HEK293 (cell line): ENCODE data around the gene PPM1N.
A peak's percentile ranks its signal among the peaks of the same experiment; 100 is the strongest.

Experiments
- CTCF ChIA-PET: fragments of 350-600 bp; formaldehyde crosslinking; extraction: SDS; loops from one replicate; lab custom pipeline; 2021; ENCODE audit warnings: antibody characterized with exemption; lab: Yijun Ruan, JAX
- POLR2A ChIA-PET: fragments of 300-600 bp; formaldehyde crosslinking; extraction: SDS; loops from one replicate; lab custom pipeline; 2020; ENCODE audit warnings: antibody characterized with exemption, inconsistent platforms; lab: Yijun Ruan, JAX
- H3K27ac ChIP-seq: fragments of 200-500 bp; sonication (Bioruptor generic); 2 replicates; pipeline ENCODE4 v1.5.1; 2014; ENCODE audit warnings: low read depth, low read length, control low read depth, inconsistent platforms; ENCODE audit errors: extremely low read depth
- H3K36me3 ChIP-seq, 2 experiments: fragments of 200-500 bp in 1 of 2; sonication (Bioruptor generic) in 1 of 2; 1 replicate in 1 of 2; 2 replicates in 1 of 2; pipeline ENCODE4 v1.5.1; 2014 to 2017; ENCODE audit warnings: inconsistent platforms in 2 of 2, low read length in 2 of 2; ENCODE audit not compliant: control insufficient read depth in 2 of 2, insufficient read depth in 1 of 2
- H3K4me1 ChIP-seq: fragments of 200-500 bp; sonication (Bioruptor generic); 2 replicates; pipeline ENCODE4 v1.5.1; 2014; ENCODE audit warnings: mild to moderate bottlenecking, low read length, inconsistent platforms; ENCODE audit not compliant: control insufficient read depth, insufficient read depth
- H3K4me3 ChIP-seq: 2 replicates; pipeline ENCODE4 v1.5.1; 2011; ENCODE audit warnings: low read depth, mild to moderate bottlenecking, control low read depth, low read length, moderate library complexity
- H3K9me3 ChIP-seq: fragments of 200-500 bp; sonication (Bioruptor generic); 2 replicates; pipeline ENCODE4 v1.5.1; 2014; ENCODE audit warnings: low read depth, low read length, inconsistent platforms; ENCODE audit not compliant: control insufficient read depth, insufficient read depth
- EGR2 ChIP-seq: fragments of 450-650 bp; formaldehyde crosslinking; IDR thresholded peaks from 2 replicates; pipeline ENCODE4 v1.5.1; 2016; ENCODE audit warnings: low read depth, missing biosample characterization, missing genetic modification characterization
- KLF17 ChIP-seq: fragments of 450-650 bp; formaldehyde crosslinking; IDR thresholded peaks from 2 replicates; pipeline ENCODE4 v1.5.1; 2016; ENCODE audit warnings: missing biosample characterization, missing genetic modification characterization
- ZBTB48 ChIP-seq: fragments of 450-650 bp; formaldehyde crosslinking; IDR thresholded peaks from 2 replicates; pipeline ENCODE4 v1.5.1; 2016; ENCODE audit warnings: missing biosample characterization, missing genetic modification characterization
- ZFHX2 ChIP-seq: fragments of 450-650 bp; formaldehyde crosslinking; conservative IDR thresholded peaks from 2 replicates; pipeline ENCODE4 v1.5.1; 2016; ENCODE audit warnings: missing biosample characterization, missing genetic modification characterization
- ZNF133 ChIP-seq: fragments of 450-650 bp; formaldehyde crosslinking; IDR thresholded peaks from 2 replicates; pipeline ENCODE4 v1.5.1; 2016; ENCODE audit warnings: missing biosample characterization, missing genetic modification characterization
- ZNF157 ChIP-seq: fragments of 450-650 bp; formaldehyde crosslinking; IDR thresholded peaks from 2 replicates; pipeline ENCODE4 v1.5.1; 2016; ENCODE audit warnings: missing biosample characterization, missing genetic modification characterization
- ZNF394 ChIP-seq: fragments of 450-650 bp; formaldehyde crosslinking; IDR thresholded peaks from 2 replicates; pipeline ENCODE4 v1.5.1; 2016; ENCODE audit warnings: missing biosample characterization, missing genetic modification characterization, mild to moderate bottlenecking, moderate library complexity, borderline replicate concordance
- ZNF585B ChIP-seq: fragments of 450-650 bp; formaldehyde crosslinking; IDR thresholded peaks from 2 replicates; pipeline ENCODE4 v1.5.1; 2016; ENCODE audit warnings: missing biosample characterization, missing genetic modification characterization
- ZNF621 ChIP-seq: fragments of 450-650 bp; formaldehyde crosslinking; IDR thresholded peaks from 2 replicates; pipeline ENCODE4 v1.5.1; 2017; ENCODE audit warnings: missing biosample characterization, missing genetic modification characterization
- ZNF692 ChIP-seq: fragments of 450-650 bp; formaldehyde crosslinking; IDR thresholded peaks from 2 replicates; pipeline ENCODE4 v1.5.1; 2016; ENCODE audit warnings: missing biosample characterization, missing genetic modification characterization
- ZNF76 ChIP-seq: fragments of 450-650 bp; formaldehyde crosslinking; IDR thresholded peaks from 2 replicates; pipeline ENCODE4; 2016; ENCODE audit warnings: low read depth, missing biosample characterization, missing genetic modification characterization, borderline replicate concordance
- ZNF768 ChIP-seq: fragments of 450-650 bp; formaldehyde crosslinking; IDR thresholded peaks from 2 replicates; pipeline ENCODE4 v1.5.1; 2018; ENCODE audit warnings: missing biosample characterization, mild to moderate bottlenecking, missing genetic modification characterization
- TF ChIP-seq, protein P1 (sequence below): fragments of 450-650 bp; formaldehyde crosslinking; IDR thresholded peaks from 2 replicates; pipeline ENCODE4 v1.5.1; 2016; ENCODE audit warnings: missing biosample characterization, missing genetic modification characterization
- TF ChIP-seq, protein P2 (sequence below): fragments of 450-650 bp; formaldehyde crosslinking; IDR thresholded peaks from 2 replicates; pipeline ENCODE4 v1.5.1; 2016; ENCODE audit warnings: missing biosample characterization, missing genetic modification characterization

PPM1N gene

GRCh38 chr19:45472563-45473366, 25.5 kb upstream of the PPM1N start:
- Histone ChIP-seq H3K36me3 (no peaks in the 10 kb centered on the region), H3K27ac (no peak overlapping the region), H3K4me3 (no peak overlapping the region), H3K4me1 (peaks cover 5% of the 10 kb centered on the region; the same call in 1 of the 2 replicates)
- peak; percentile 71 for TF ChIP-seq ZFHX2 (tag by site-specific recombination)
- TF ChIP-seq ZNF585B (tag by site-specific recombination) = no peak
- TF ChIP-seq, protein P1, sequence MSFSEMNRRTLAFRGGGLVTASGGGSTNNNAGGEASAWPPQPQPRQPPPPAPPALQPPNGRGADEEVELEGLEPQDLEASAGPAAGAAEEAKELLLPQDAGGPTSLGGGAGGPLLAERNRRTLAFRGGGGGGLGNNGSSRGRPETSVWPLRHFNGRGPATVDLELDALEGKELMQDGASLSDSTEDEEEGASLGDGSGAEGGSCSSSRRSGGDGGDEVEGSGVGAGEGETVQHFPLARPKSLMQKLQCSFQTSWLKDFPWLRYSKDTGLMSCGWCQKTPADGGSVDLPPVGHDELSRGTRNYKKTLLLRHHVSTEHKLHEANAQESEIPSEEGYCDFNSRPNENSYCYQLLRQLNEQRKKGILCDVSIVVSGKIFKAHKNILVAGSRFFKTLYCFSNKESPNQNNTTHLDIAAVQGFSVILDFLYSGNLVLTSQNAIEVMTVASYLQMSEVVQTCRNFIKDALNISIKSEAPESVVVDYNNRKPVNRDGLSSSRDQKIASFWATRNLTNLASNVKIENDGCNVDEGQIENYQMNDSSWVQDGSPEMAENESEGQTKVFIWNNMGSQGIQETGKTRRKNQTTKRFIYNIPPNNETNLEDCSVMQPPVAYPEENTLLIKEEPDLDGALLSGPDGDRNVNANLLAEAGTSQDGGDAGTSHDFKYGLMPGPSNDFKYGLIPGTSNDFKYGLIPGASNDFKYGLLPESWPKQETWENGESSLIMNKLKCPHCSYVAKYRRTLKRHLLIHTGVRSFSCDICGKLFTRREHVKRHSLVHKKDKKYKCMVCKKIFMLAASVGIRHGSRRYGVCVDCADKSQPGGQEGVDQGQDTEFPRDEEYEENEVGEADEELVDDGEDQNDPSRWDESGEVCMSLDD (tag by site-specific recombination) = no peak
- no peak for TF ChIP-seq ZBTB48 (tag by site-specific recombination)
- TF ChIP-seq ZNF768 (tag by site-specific recombination) = no peak
- peak; percentile 60 for TF ChIP-seq EGR2 (tag by site-specific recombination)
- no peak for TF ChIP-seq ZNF692 (tag by site-specific recombination)
- TF ChIP-seq, protein P2, sequence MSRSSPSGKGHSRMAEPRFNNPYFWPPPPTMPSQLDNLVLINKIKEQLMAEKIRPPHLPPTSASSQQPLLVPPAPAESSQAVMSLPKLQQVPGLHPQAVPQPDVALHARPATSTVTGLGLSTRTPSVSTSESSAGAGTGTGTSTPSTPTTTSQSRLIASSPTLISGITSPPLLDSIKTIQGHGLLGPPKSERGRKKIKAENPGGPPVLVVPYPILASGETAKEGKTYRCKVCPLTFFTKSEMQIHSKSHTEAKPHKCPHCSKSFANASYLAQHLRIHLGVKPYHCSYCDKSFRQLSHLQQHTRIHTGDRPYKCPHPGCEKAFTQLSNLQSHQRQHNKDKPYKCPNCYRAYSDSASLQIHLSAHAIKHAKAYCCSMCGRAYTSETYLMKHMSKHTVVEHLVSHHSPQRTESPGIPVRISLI (tag by site-specific recombination) = no peak
- TF ChIP-seq, all 188 proteins: peak for 2
- POLR2A ChIA-PET = no interaction called here
- no peaks in the 10 kb centered on the region for H3K9me3 ChIP-seq
- CTCF ChIA-PET = interaction anchor here (0.9 to 7.6 kb wide), 3 partner anchors 12 to 32 kb away, joined by 3 to 86 read pairs (median 11); no protein-coding TSS in a partner anchor

DNA sequence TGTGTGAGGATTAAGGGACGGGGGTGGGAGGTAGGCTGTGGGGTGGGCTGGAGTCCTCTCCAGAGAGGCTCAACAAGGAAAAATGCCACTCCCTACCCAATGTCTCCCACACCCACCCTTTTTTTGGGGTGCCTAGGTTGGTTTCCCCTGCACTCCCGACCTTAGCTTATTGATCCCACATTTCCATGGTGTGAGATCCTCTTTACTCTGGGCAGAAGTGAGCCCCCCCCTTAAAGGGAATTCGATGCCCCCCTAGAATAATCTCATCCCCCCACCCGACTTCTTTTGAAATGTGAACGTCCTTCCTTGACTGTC, 24.9 kb upstream of the PPM1N start:
- H3K9me3 ChIP-seq = no peaks in the 10 kb centered on the region
- no peak overlapping the region for H3K4me3 ChIP-seq
- H3K36me3 ChIP-seq = no peaks in the 10 kb centered on the region
- CTCF ChIA-PET = interaction anchor here (0.6 to 7.6 kb wide), 3 partner anchors 20 to 65 kb away, joined by 3 to 86 read pairs (median 3); no protein-coding TSS in a partner anchor
- TF ChIP-seq KLF17 (tag by site-specific recombination) (no peak), ZNF76 (tag by site-specific recombination) (no peak), ZNF394 (tag by site-specific recombination) (no peak), ZNF157 (tag by site-specific recombination) (no peak), ZNF621 (tag by site-specific recombination) (no peak), ZNF133 (no peak)
- H3K27ac ChIP-seq = no peak overlapping the region
- peaks cover 1% of the 10 kb centered on the region; the same call in 1 of the 2 replicates for H3K4me1 ChIP-seq
- POLR2A ChIA-PET = no interaction called here
